Tibial artery (tissue), 4 donors: ENCODE data around the gene FBXO36.

Experiments
- DNase-seq, 2 donors: peaks; one replicate each; pipeline ENCODE4 v3.0.0-alpha.2; 2019
- H3K27ac ChIP-seq, 2 donors: fragments of 200-600 bp; sonication (generic) in 1 of 2; 1 replicate in 1 of 2; 2 replicates in 1 of 2; pipeline ENCODE4 v1.5.1; 2018 to 2019; ENCODE audit warnings: mild to moderate bottlenecking in 1 of 2
- H3K27me3 ChIP-seq, 2 donors: fragments of 200-600 bp; sonication (generic) in 1 of 2; one replicate each; pipeline versions ENCODE4 v1.5.1 to v1.6.0; 2016 to 2019
- H3K36me3 ChIP-seq, 3 donors: fragments of 200-600 bp; sonication (generic) in 2 of 3; one replicate each; pipeline ENCODE4 v1.5.1; 2016 to 2019; ENCODE audit warnings: mild to moderate bottlenecking in 2 of 3
- H3K4me1 ChIP-seq, 4 donors: fragments of 200-600 bp; sonication (generic) in 2 of 4; 1 replicate in 3 of 4; 2 replicates in 1 of 4; pipeline ENCODE4 v1.5.1; 2016 to 2019
- H3K4me3 ChIP-seq, 2 donors: fragments of 200-600 bp; sonication (generic) in 1 of 2; 1 replicate in 1 of 2; 2 replicates in 1 of 2; pipeline ENCODE4 v1.5.1; 2018 to 2019; ENCODE audit warnings: mild to moderate bottlenecking in 2 of 2
- H3K9me3 ChIP-seq, 3 donors: fragments of 200-600 bp; sonication (generic) in 1 of 3; one replicate each; pipeline ENCODE4 v1.5.1; 2016 to 2019
- intact Hi-C: fragments of 100-400 bp; cut with DNase I; formaldehyde crosslinking; loops from one replicate; pipeline ENCODE4 v1.15.0; 2023; ENCODE audit warnings: low total_unique reads
- TF ChIP-seq, protein P1 (sequence below), 2 experiments: fragments of 200-600 bp in 1 of 2; fragments of 450-650 bp in 1 of 2; IDR thresholded peaks; one replicate each; pipeline ENCODE4 v1.5.1; 2017 to 2019; ENCODE audit warnings: antibody characterized with exemption in 2 of 2, mild to moderate bottlenecking in 1 of 2, moderate library complexity in 1 of 2

The FBXO36 gene

DNA sequence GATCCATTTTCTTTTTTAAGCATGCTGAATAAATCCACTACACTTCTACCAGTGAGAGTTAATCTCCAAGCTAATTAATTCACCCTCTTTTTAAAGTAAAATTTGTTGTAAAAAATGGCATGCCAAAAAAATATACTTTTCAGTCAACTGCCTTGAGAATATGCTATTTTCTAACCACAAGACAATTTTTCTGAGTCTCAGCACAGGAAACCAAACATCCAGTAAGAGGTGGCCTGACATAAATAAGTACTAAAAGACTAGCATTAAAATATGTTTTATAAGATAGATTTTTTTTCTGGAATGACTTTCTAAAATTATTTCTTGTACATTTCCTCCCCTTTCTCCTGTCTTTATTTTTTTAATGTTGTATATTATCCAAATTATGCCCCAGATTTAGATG, 2.9 kb downstream of the FBXO36 start:
- Histone ChIP-seq H3K36me3 (no peaks in the 10 kb centered on the region), H3K27me3 (no peaks in the 10 kb centered on the region), H3K27ac (no peak overlapping the region), H3K4me1 (peaks cover 0 to 9% (median 6%) of the 10 kb centered on the region in 4 donors), H3K9me3 (no peaks in the 10 kb centered on the region), H3K4me3 (no peak overlapping the region)
- TF ChIP-seq, protein P1, sequence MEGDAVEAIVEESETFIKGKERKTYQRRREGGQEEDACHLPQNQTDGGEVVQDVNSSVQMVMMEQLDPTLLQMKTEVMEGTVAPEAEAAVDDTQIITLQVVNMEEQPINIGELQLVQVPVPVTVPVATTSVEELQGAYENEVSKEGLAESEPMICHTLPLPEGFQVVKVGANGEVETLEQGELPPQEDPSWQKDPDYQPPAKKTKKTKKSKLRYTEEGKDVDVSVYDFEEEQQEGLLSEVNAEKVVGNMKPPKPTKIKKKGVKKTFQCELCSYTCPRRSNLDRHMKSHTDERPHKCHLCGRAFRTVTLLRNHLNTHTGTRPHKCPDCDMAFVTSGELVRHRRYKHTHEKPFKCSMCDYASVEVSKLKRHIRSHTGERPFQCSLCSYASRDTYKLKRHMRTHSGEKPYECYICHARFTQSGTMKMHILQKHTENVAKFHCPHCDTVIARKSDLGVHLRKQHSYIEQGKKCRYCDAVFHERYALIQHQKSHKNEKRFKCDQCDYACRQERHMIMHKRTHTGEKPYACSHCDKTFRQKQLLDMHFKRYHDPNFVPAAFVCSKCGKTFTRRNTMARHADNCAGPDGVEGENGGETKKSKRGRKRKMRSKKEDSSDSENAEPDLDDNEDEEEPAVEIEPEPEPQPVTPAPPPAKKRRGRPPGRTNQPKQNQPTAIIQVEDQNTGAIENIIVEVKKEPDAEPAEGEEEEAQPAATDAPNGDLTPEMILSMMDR (IDR thresholded peaks at IDR 0.05), result no peak
- intact Hi-C loops, result loop anchor here (10.0 kb wide), 1 partner anchor 130 kb away; no protein-coding TSS in a partner anchor
- no peak for DNase-seq

DNA sequence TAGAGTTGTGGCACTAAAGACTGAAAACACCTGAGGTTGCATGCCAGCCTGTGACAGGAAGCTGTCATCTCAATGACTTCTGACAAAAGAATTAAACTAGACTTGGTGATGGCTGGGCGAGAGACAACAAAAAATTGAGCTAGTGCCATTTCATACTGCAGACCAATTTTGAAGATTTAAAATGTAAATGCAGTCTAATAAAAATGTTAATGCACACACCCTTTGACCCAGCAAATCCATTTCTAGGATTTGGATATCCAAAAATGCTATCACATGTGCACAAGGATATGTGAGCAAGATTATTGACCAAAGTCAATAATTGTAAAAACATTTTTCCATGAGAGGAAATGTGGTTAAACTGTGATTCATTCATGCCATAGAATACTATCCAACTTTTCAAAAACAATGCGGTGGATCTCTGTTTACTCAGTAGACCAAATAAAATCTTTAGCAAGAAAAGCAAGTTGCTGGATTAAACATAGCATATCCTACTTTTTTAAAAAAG, 5.6 kb downstream of the FBXO36 start:
- DNase-seq, result no peak
- intact Hi-C loops, result loop anchor here (10.0 kb wide), 1 partner anchor 133 kb away; no protein-coding TSS in a partner anchor
- Histone ChIP-seq H3K27me3 (no peaks in the 10 kb centered on the region), H3K36me3 (no peaks in the 10 kb centered on the region), H3K4me1 (peaks cover 0 to 8% (median 5%) of the 10 kb centered on the region in 4 donors), H3K4me3 (no peak overlapping the region), H3K9me3 (no peaks in the 10 kb centered on the region), H3K27ac (no peak overlapping the region)
- TF ChIP-seq, protein P1 (IDR thresholded peaks at IDR 0.05), result no peak

DNA sequence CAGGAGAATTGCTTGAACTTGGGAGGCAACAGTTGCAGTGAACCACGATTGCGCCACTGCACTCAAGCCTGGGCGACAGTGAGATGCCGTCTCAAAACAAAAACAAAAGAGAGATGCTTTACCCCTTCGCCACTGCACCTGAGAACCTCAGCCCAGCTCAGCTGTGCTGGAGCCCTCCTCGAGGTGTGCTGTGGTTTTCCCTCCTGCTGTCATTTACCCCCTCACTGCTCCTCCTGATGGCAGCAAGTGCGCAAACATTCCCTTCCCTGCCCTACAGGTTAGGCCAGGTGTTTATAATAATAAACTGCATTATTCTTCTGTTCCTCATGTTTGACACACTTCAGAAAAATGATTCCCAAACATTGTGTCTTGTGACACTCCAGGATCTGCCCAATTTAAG, 8.4 kb downstream of the FBXO36 start:
- H3K36me3 ChIP-seq, result peaks cover 0 to 4% (median 3%) of the 10 kb centered on the region in 3 donors
- H3K4me3 ChIP-seq, result no peak overlapping the region
- no peak overlapping the region for H3K27ac ChIP-seq
- TF ChIP-seq, protein P1 (IDR thresholded peaks at IDR 0.05), result no peak
- H3K4me1 ChIP-seq, result no peaks in the 10 kb centered on the region
- no peak for DNase-seq
- H3K27me3 ChIP-seq, result no peaks in the 10 kb centered on the region
- H3K9me3 ChIP-seq, result peaks cover 0 to 4% (median 0%) of the 10 kb centered on the region in 3 donors
- intact Hi-C loops, result no loop called here

DNA sequence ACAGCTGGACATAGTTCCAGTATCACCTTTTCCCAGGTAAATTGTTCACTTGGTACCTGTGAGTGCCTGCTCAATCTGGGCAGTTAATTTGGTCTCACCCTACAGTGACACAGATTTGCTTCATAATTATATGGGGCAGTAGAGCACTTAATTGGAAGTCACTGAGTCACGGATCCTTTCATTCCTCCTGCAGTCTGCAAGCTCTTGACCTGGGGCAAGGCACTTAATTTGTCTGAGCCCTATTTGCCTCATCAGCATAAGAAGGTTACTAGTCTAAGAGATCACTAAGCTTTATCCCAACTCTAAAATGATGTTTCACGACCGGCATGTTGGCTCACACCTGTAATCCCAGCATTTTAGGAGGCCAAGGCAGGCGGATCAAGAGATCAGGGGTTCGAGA, 8.9 kb downstream of the FBXO36 start:
- H3K4me3 ChIP-seq, result no peak overlapping the region
- no peaks in the 10 kb centered on the region for H3K27me3 ChIP-seq
- H3K9me3 ChIP-seq, result peaks cover 0 to 4% (median 0%) of the 10 kb centered on the region in 3 donors
- TF ChIP-seq, protein P1 (IDR thresholded peaks at IDR 0.05), result no peak
- no peaks in the 10 kb centered on the region for H3K4me1 ChIP-seq
- intact Hi-C loops, result no loop called here
- no peak overlapping the region for H3K27ac ChIP-seq
- H3K36me3 ChIP-seq, result peaks cover 0 to 4% (median 3%) of the 10 kb centered on the region in 3 donors
- no peak for DNase-seq

DNA sequence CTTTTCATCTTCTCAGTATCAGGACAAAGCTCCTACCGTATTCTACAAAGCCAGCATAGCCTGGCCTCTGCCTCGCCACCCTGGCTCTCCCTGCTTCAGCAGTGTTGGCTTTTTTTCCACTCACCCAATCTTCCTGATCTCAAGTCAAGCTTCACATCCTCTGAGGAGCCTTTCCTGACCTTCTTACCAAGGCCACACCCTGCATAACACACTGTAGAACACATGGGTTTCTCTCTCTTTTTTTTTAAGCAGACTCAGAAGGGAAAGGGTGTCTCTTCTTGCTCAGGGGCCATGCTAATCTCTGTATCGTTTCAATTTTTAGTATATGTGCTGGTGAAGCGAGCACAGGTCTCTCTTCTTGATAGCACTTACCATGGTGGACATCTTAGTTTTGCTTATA, 15.2 kb downstream of the FBXO36 start:
- DNase-seq, result no peak
- Histone ChIP-seq H3K36me3 (peaks cover 0 to 4% (median 3%) of the 10 kb centered on the region in 3 donors), H3K4me3 (no peak overlapping the region), H3K27me3 (no peaks in the 10 kb centered on the region), H3K4me1 (no peaks in the 10 kb centered on the region), H3K9me3 (peaks cover 0 to 4% (median 0%) of the 10 kb centered on the region in 3 donors), H3K27ac (no peak overlapping the region)
- TF ChIP-seq, protein P1 (IDR thresholded peaks at IDR 0.05), result no peak
- intact Hi-C loops, result no loop called here

DNA sequence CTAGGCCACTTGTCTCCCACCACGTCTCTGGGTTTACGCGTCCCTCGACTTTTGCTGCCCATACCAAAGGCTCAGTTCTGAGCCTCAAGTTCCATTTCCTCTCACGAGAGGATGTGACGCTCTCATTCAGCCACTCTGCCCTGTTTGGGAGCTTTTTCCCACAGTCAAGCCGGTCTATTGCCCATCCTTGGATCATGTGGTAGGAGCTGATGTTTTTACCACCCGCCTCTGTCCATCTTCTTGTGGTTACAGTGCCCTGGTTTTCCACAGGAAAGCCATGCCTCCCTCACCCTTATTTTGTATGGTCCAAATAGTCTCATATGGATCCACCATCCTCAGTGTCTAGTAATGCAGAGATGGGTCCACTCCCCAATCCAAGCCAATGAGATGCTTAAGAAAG, 20.4 kb downstream of the FBXO36 start:
- Histone ChIP-seq H3K4me3 (no peak overlapping the region), H3K4me1 (no peaks in the 10 kb centered on the region), H3K27me3 (no peaks in the 10 kb centered on the region)

More for the DNA sequence above, 20.4 kb downstream of the FBXO36 start:
- TF ChIP-seq, protein P1 (IDR thresholded peaks at IDR 0.05), result no peak
- intact Hi-C loops, result no loop called here
- no peak for DNase-seq
- Histone ChIP-seq H3K36me3 (no peaks in the 10 kb centered on the region), H3K9me3 (no peaks in the 10 kb centered on the region), H3K27ac (no peak overlapping the region)
